Amniotic stem cell (primary cell): ENCODE measurements around the gene NPEPPS.
"Not testable (repeated sequence)": the region's sequence is repeated elsewhere in the genome, so short reads cannot be mapped to it uniquely, and the experiment has no call there.

Experiments
- DNase-seq: peaks from one replicate; lab custom pipeline; 2025; lab: John Stamatoyannopoulos, UW

Gene NPEPPS

GRCh38 chr17:47530557-47531232 is at the start of gene NPEPPS:
NPEPPS (plus strand) TSS chr17:47531108; CDS start chr17:47531301, 193 bp downstream.
- DNase-seq = not testable (repeated sequence)

- DNase-seq = not testable (repeated sequence)
These were observed 39.1 kb upstream of the NPEPPS start for GRCh38 chr17:47491841-47492212.

- not testable (repeated sequence) for DNase-seq
These were observed 31.8 kb upstream of the NPEPPS start for GRCh38 chr17:47499074-47499473.

GRCh38 chr17:47499494-47499893 is 31.4 kb upstream of the NPEPPS start:
- DNase-seq = not testable (repeated sequence)

GRCh38 chr17:47500620-47501019 is 30.3 kb upstream of the NPEPPS start:
- not testable (repeated sequence) for DNase-seq

- not testable (repeated sequence) for DNase-seq
These were observed 28.7 kb upstream of the NPEPPS start for GRCh38 chr17:47502122-47502731.

- DNase-seq = not testable (repeated sequence)
These were observed 28.0 kb upstream of the NPEPPS start for GRCh38 chr17:47502776-47503455.

- DNase-seq = not testable (repeated sequence)
These were observed 19.2 kb upstream of the NPEPPS start for GRCh38 chr17:47511701-47512146.

GRCh38 chr17:47513301-47513700 is 17.6 kb upstream of the NPEPPS start:
- DNase-seq = not testable (repeated sequence)

GRCh38 chr17:47518880-47519279 is 12.0 kb upstream of the NPEPPS start:
- DNase-seq = not testable (repeated sequence)

- DNase-seq = not testable (repeated sequence)
These were observed 11.5 kb upstream of the NPEPPS start for GRCh38 chr17:47519365-47519764.

GRCh38 chr17:47520279-47520678 is 10.6 kb upstream of the NPEPPS start:
- DNase-seq = not testable (repeated sequence)

GRCh38 chr17:47521434-47521833 is 9.5 kb upstream of the NPEPPS start:
- DNase-seq = not testable (repeated sequence)

GRCh38 chr17:47522341-47522740 is 8.6 kb upstream of the NPEPPS start:
- DNase-seq = not testable (repeated sequence)

GRCh38 chr17:47531233-47531820 is 419 bp downstream of the NPEPPS start:
- DNase-seq = not testable (repeated sequence)

- not testable (repeated sequence) for DNase-seq
These were observed 8.2 kb downstream of the NPEPPS start for GRCh38 chr17:47539085-47539484.

GRCh38 chr17:47541676-47542075 is 10.8 kb downstream of the NPEPPS start:
- not testable (repeated sequence) for DNase-seq

- not testable (repeated sequence) for DNase-seq
These were observed 13.4 kb downstream of the NPEPPS start for GRCh38 chr17:47544327-47544726.

GRCh38 chr17:47554733-47555132 is 23.8 kb downstream of the NPEPPS start:
- DNase-seq = not testable (repeated sequence)

- DNase-seq = not testable (repeated sequence)
These were observed 25.2 kb downstream of the NPEPPS start for GRCh38 chr17:47556108-47556507.

- DNase-seq = not testable (repeated sequence)
These were observed 29.7 kb downstream of the NPEPPS start for GRCh38 chr17:47560517-47561043.
